ENCODE measurements around the gene PPP1R12B.
"Not testable (repeated sequence)": the region's sequence is repeated elsewhere in the genome, so short reads cannot be mapped to it uniquely, and the experiment has no call there.

PPP1R12B gene

GRCh38 chr1:202343652-202344349 is 4.7 kb upstream of the PPP1R12B start:
- no peak for DNase-seq (ENCODE audit: low read depth)

GRCh38 chr1:202348005-202348508 is 442 bp upstream of the PPP1R12B start:
- no peak for DNase-seq (ENCODE audit: low read depth)

GRCh38 chr1:202349206-202349928 is 868 bp downstream of the PPP1R12B start:
- no peak for DNase-seq (ENCODE audit: low read depth)

GRCh38 chr1:202351725-202352124 is 3.2 kb downstream of the PPP1R12B start:
- no peak for DNase-seq (ENCODE audit: low read depth)

GRCh38 chr1:202352583-202353197 is 4.2 kb downstream of the PPP1R12B start:
- DNase-seq (ENCODE audit: low read depth), result not testable (repeated sequence)

GRCh38 chr1:202355944-202356553 is 7.5 kb downstream of the PPP1R12B start:
- DNase-seq (ENCODE audit: low read depth), result no peak

GRCh38 chr1:202357506-202357905 is 9.0 kb downstream of the PPP1R12B start:
- DNase-seq (ENCODE audit: low read depth), result no peak

GRCh38 chr1:202361224-202361623 is 12.7 kb downstream of the PPP1R12B start:
- DNase-seq (ENCODE audit: low read depth), result no peak

- DNase-seq (ENCODE audit: low read depth), result no peak
Measured at GRCh38 chr1:202361701-202362100, 13.2 kb downstream of the PPP1R12B start.

GRCh38 chr1:202362212-202362611 is 13.7 kb downstream of the PPP1R12B start:
- DNase-seq (ENCODE audit: low read depth), result no peak

GRCh38 chr1:202365092-202365815 is 16.8 kb downstream of the PPP1R12B start:
- DNase-seq (ENCODE audit: low read depth), result no peak

- DNase-seq (ENCODE audit: low read depth), result no peak
Measured at GRCh38 chr1:202367271-202367670, 18.8 kb downstream of the PPP1R12B start.

GRCh38 chr1:202370906-202371305 is 22.4 kb downstream of the PPP1R12B start:
- DNase-seq (ENCODE audit: low read depth), result not testable (repeated sequence)

GRCh38 chr1:202374099-202374498 is 25.6 kb downstream of the PPP1R12B start:
- no peak for DNase-seq (ENCODE audit: low read depth)

GRCh38 chr1:202375175-202375574 is 26.7 kb downstream of the PPP1R12B start:
- DNase-seq (ENCODE audit: low read depth), result not testable (repeated sequence)

GRCh38 chr1:202376247-202376646 is 27.7 kb downstream of the PPP1R12B start:
- DNase-seq (ENCODE audit: low read depth), result no peak

- not testable (repeated sequence) for DNase-seq (ENCODE audit: low read depth)
Measured at GRCh38 chr1:202379884-202380529, 31.5 kb downstream of the PPP1R12B start.

- not testable (repeated sequence) for DNase-seq (ENCODE audit: low read depth)
Measured at GRCh38 chr1:202380535-202380934, 32.0 kb downstream of the PPP1R12B start.

GRCh38 chr1:202381867-202382266 is 33.4 kb downstream of the PPP1R12B start:
- DNase-seq (ENCODE audit: low read depth), result not testable (repeated sequence)

GRCh38 chr1:202395831-202396230 is 47.3 kb downstream of the PPP1R12B start:
- DNase-seq (ENCODE audit: low read depth), result not testable (repeated sequence)

- DNase-seq (ENCODE audit: low read depth), result no peak
Measured at GRCh38 chr1:202397256-202397655, 48.8 kb downstream of the PPP1R12B start.
